Immature natural killer cell (primary cell): ENCODE results near the gene ANKH. TPM values are rescaled to one million over a fixed set of nuclear protein-coding genes. Genes with fewer than 3 reads are reported as not detected.
A peak's percentile ranks its signal among the peaks of the same experiment; 100 is the strongest.

Source experiments
- DNase-seq, 3 donors: peaks; one replicate each; pipeline ENCODE4 v3.0.0; 2022; ENCODE audit warnings: mixed read lengths in 1 of 3
- H3K27ac Mint-ChIP-seq, 6 donors: one replicate each; pipeline ENCODE4 v1.8.0; 2020; ENCODE audit warnings: mixed read lengths in 6 of 6, mild to moderate bottlenecking in 5 of 6, inconsistent platforms in 4 of 6, moderate library complexity in 3 of 6
- H3K27me3 Mint-ChIP-seq, 3 donors: one replicate each; pipeline ENCODE4 v1.8.0; 2020 to 2021; ENCODE audit warnings: low read depth in 3 of 3, mild to moderate bottlenecking in 3 of 3, mixed read lengths in 3 of 3, moderate library complexity in 3 of 3, inconsistent platforms in 1 of 3
- H3K36me3 Mint-ChIP-seq, 3 donors: one replicate each; pipeline ENCODE4 v1.8.0; 2020; ENCODE audit warnings: mixed read lengths in 3 of 3, inconsistent platforms in 2 of 3, mild to moderate bottlenecking in 2 of 3
- H3K4me1 Mint-ChIP-seq, 2 donors: one replicate each; pipeline ENCODE4 v1.8.0; 2020; ENCODE audit warnings: inconsistent platforms in 2 of 2, mild to moderate bottlenecking in 2 of 2, mixed read lengths in 2 of 2, moderate library complexity in 1 of 2
- H3K4me3 Mint-ChIP-seq, 5 donors: one replicate each; pipeline ENCODE4 v1.8.0; 2020; ENCODE audit warnings: mild to moderate bottlenecking in 5 of 5, mixed read lengths in 5 of 5, inconsistent platforms in 3 of 5, moderate library complexity in 3 of 5
- H3K9me3 Mint-ChIP-seq, 6 donors: one replicate each; pipeline ENCODE4 v1.8.0; 2020; ENCODE audit warnings: mild to moderate bottlenecking in 6 of 6, mixed read lengths in 6 of 6, inconsistent platforms in 4 of 6, moderate library complexity in 3 of 6
- polyA plus RNA-seq, 3 donors: library from polyadenylated mRNA; unstranded; fragments of 300-500 nt; fragmentation: Illumina TruSeq; gene quantifications; one replicate each; pipeline ENCODE4 v1.2.3, GENCODE V29; 2021

ANKH gene
- polyA plus RNA-seq, 3 donors from 2014 or later = 20.8 to 26.5 (median 25.4) TPM

DNA sequence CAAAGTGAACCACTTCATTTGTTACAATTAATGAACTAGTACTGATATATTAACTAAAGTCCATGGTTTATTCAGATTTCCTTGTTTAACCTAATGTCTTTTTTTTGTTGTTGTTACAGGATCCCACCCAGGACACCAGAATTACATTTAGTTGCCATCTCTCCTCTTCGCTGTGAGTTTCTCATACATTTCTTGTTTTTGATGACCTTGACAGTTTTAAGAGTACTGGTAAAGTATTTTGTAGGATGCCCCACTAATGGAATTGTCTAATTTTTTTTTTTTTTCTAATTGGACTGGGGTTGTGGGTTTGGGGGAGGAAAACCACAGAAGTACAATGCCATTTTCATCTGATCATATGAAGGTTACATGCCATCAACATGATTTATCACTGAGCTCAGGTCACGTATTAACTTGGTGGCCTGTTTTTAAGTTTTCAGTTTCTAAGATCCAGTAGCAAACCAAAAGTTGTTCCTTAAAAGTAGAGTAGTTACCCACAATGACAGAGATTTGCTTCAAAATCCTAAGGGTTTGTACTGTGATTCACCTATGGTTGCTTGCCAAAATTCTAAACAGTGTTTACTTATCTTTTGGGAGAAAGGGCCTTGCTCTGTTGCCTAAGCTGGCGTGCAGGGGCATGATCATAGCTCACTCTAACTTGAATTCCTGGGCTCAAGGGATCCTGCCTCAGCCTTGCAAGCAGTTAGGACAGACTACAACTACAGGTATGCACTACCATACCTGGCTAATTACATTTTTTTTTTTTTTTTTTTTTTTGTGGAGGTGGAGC is 211.6 kb downstream of the ANKH start:
- Mint-ChIP-seq H3K9me3 (no peaks in the 10 kb centered on the region), H3K4me3 (no peak overlapping the region), H3K27ac (peak overlapping the region in 1 of 6 donors; percentile 55), H3K27me3 (peaks cover 7 to 14% (median 9%) of the 10 kb centered on the region in 3 donors), H3K36me3 (no peaks in the 10 kb centered on the region), H3K4me1 (peaks cover 9 to 19% of the 10 kb centered on the region in 2 donors)
- no peak for DNase-seq

DNA sequence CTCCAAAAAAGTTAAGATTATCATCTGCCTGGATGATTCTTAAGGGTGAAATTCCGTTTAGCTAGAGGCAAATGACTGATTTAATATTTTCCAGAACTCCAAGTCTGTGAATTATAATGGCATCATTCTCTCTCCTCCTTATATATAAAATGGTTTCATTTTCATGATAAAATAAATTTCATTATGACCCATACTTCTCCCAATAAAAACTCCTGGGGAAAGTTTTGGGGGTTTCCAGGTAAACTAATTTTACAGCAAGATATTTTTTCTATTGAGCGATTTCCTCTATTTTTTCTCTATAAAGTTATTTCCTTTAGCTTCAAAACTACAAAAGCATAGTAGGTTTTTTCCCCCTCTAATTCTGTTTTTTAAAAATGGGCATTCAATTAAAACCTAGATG is 214.7 kb downstream of the ANKH start:
- Mint-ChIP-seq H3K4me1 (peaks cover 0 to 6% of the 10 kb centered on the region in 2 donors), H3K36me3 (no peaks in the 10 kb centered on the region), H3K27me3 (peaks cover 0 to 2% (median 0%) of the 10 kb centered on the region in 3 donors), H3K27ac (no peak overlapping the region), H3K4me3 (no peak overlapping the region), H3K9me3 (no peaks in the 10 kb centered on the region)
- DNase-seq = no peak

DNA sequence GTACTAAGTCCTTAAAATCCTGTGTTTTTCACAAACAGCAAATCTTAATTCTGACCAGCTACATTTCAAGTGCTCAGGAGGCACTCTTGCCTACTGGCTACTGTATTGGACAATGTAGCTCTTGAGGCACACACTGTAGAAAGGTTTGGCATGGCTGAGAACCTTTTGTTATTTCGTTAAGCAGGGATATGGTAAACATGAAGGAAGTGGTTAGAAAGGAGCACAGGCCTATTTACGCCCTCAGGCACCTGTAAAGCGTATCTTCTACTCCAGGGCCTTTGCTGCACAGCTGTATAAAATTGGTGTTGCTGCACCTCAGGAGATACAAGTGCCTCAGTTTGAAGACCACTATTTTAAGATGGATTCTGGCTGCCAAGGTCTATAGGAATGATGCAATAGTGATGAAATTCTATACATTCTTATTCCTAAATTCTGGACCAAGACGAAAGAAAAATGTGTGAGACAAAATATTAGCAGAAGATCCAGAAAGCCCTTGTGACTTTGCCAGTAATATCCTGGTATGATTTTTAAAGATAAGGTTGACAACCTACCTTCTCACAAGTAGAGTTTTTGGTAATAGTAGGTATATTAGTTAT is 216.3 kb downstream of the ANKH start:
- DNase-seq = no peak
- no peak overlapping the region for H3K4me3 Mint-ChIP-seq
- H3K4me1 Mint-ChIP-seq = no peaks in the 10 kb centered on the region
- H3K27me3 Mint-ChIP-seq = peaks cover under 1 to 4% (median 2%) of the 10 kb centered on the region in 3 donors
- no peaks in the 10 kb centered on the region for H3K9me3 Mint-ChIP-seq
- H3K36me3 Mint-ChIP-seq = no peaks in the 10 kb centered on the region
- H3K27ac Mint-ChIP-seq = no peak overlapping the region

Other genes with a start within 250 kb of the ANKH start
- gene OTULIN, start 207.1 kb downstream of the ANKH start, polyA plus RNA-seq = 10 to 100 TPM; 15.4 to 23.8 (median 20.4) TPM